UCSD-AML1 (cell line): ENCODE results near the gene DLL1.

Experiments
- DNase-seq: peaks from one replicate; lab custom pipeline; 2025; ENCODE audit not compliant: unreplicated experiment; lab: John Stamatoyannopoulos, UW

DLL1 gene

GRCh38 chr6:170234419-170234818 is 56.5 kb downstream of the DLL1 start:
- no peak for DNase-seq

GRCh38 chr6:170233286-170234205 is 57.3 kb downstream of the DLL1 start:
- DNase-seq = no peak
